Breast epithelium (tissue), 4 donors: ENCODE data around the gene BTRC. TPM values are rescaled to one million over a fixed set of nuclear protein-coding genes. Genes with fewer than 3 reads are reported as not detected.

Source experiments
- DNase-seq, 2 donors: peaks; one replicate each; pipeline ENCODE4 v3.0.0-alpha.2; 2019; ENCODE audit warnings: low spot score in 2 of 2
- H3K27ac ChIP-seq, 2 donors: fragments of 200-600 bp; sonication (generic) in 1 of 2; one replicate each; pipeline ENCODE4 v1.5.1; 2016 to 2019; ENCODE audit warnings: mild to moderate bottlenecking in 1 of 2
- H3K27me3 ChIP-seq, 2 donors: fragments of 200-600 bp; sonication (generic) in 1 of 2; one replicate each; pipeline versions ENCODE4 v1.5.1 to v1.6.0; 2017 to 2019; ENCODE audit warnings: control low read depth in 1 of 2, mild to moderate bottlenecking in 1 of 2
- H3K36me3 ChIP-seq: fragments of 200-600 bp; one replicate; pipeline ENCODE4 v1.5.1; 2019
- H3K4me1 ChIP-seq, 2 donors: fragments of 200-600 bp; sonication (generic); one replicate each; pipeline ENCODE4 v1.5.1; 2016 to 2019; ENCODE audit warnings: control low read depth in 1 of 2
- H3K4me3 ChIP-seq, 3 donors: fragments of 200-600 bp; sonication (generic); 1 replicate in 2 of 3; 2 replicates in 1 of 3; pipeline ENCODE4 v1.5.1; 2016 to 2019; ENCODE audit warnings: mild to moderate bottlenecking in 3 of 3, moderate library complexity in 2 of 3
- H3K9me3 ChIP-seq, 2 donors: fragments of 200-600 bp; sonication (generic) in 1 of 2; one replicate each; pipeline ENCODE4 v1.5.1; 2016 to 2019; ENCODE audit warnings: control low read depth in 1 of 2
- POLR2A ChIP-seq: fragments of 450-650 bp; IDR thresholded peaks from one replicate; pipeline ENCODE4 v1.6.1; 2016; ENCODE audit warnings: antibody characterized with exemption, mild to moderate bottlenecking, moderate library complexity
- POLR2AphosphoS5 ChIP-seq, 3 donors: sonication (generic); formaldehyde crosslinking; IDR thresholded peaks; one replicate each; pipeline ENCODE4 v1.6.1; 2017; ENCODE audit warnings: antibody characterized with exemption in 3 of 3
- intact Hi-C: fragments of 100-400 bp; cut with DNase I; formaldehyde crosslinking; loops from one replicate; pipeline ENCODE4 v1.15.1; 2023; ENCODE audit warnings: low total_unique reads
- total RNA-seq, 3 donors: library from RNA; depleted of rRNA; stranded (reverse); fragments of >200 nt; gene quantifications; one replicate each; pipeline ENCODE4 v1.1.0, GENCODE V29; 2016
- TF ChIP-seq, protein P1 (sequence below), 3 donors: fragments of 450-650 bp; IDR thresholded peaks; one replicate each; pipeline ENCODE4 v1.5.1; 2016 to 2017; ENCODE audit warnings: antibody characterized with exemption in 3 of 3, mild to moderate bottlenecking in 3 of 3, moderate library complexity in 3 of 3

The BTRC gene
- total RNA-seq, 3 donors from 2014 or later: 13.4 to 24.3 (median 15.1) TPM

DNA sequence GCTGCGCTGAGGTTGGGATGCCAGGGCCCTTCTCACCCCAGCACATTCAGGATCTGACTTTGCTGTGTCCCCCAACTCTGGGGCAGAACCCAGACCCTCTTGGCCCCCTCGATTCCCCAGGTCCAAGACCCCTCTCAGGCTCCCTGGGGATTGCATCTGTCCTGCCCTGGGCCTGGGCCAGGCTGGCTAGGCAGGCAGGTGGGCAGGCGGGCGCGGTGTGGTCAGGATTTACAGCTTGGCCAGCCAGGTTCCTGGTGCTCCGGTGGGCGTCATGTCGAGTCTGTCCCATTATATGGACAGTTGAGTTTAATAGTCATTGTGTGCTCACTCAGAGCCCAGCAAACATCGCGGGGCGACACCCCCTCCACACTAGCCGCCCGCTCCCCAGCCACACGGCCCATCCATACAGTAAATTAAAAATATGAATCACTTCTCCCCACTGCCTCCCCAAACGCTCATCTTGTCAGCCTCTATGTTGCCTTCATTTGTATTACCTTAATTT is 210.6 kb downstream of the BTRC start:
- no peak for TF ChIP-seq POLR2AphosphoS5 (IDR thresholded peaks at IDR 0.05)
- no peak for TF ChIP-seq POLR2A
- TF ChIP-seq, protein P1, sequence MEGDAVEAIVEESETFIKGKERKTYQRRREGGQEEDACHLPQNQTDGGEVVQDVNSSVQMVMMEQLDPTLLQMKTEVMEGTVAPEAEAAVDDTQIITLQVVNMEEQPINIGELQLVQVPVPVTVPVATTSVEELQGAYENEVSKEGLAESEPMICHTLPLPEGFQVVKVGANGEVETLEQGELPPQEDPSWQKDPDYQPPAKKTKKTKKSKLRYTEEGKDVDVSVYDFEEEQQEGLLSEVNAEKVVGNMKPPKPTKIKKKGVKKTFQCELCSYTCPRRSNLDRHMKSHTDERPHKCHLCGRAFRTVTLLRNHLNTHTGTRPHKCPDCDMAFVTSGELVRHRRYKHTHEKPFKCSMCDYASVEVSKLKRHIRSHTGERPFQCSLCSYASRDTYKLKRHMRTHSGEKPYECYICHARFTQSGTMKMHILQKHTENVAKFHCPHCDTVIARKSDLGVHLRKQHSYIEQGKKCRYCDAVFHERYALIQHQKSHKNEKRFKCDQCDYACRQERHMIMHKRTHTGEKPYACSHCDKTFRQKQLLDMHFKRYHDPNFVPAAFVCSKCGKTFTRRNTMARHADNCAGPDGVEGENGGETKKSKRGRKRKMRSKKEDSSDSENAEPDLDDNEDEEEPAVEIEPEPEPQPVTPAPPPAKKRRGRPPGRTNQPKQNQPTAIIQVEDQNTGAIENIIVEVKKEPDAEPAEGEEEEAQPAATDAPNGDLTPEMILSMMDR (IDR thresholded peaks at IDR 0.05): no peak
- H3K27ac ChIP-seq: no peak overlapping the region
- peaks cover 0 to 49% of the 10 kb centered on the region in 2 donors for H3K27me3 ChIP-seq
- H3K9me3 ChIP-seq: no peaks in the 10 kb centered on the region
- H3K4me3 ChIP-seq: no peak overlapping the region
- H3K36me3 ChIP-seq: no peaks in the 10 kb centered on the region
- peaks cover 0 to 3% of the 10 kb centered on the region in 2 donors for H3K4me1 ChIP-seq
- intact Hi-C loops: loop anchor here (10.0 kb wide), 1 partner anchor 350 kb away; no protein-coding TSS in a partner anchor
- peak in 1 of 2 donors; percentile 25 for DNase-seq

DNA sequence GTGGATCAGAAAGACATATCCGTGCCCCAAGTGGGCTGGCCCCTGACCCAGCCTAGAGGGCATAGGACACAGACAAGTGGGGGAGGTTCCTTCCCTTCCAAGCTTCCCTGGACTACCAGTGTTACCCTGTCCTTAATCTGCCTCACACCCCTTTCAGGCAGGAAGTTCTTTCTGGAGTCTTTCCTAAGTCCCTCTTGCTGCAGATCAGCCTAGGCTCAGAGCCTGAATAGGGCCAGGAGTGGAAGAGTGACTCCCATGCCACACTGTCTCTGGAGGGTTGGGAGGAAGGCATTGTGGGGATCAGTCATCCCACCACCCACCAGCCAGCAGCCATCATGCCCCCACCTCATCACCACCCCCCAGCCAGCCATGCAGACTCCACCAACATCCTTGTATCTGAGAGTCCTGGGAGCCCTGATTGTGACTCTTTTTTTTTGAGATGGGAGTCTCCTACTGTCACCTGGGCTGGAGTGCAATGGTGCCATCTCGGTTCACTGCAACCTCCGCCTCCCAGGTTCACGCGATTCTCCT is 211.5 kb downstream of the BTRC start:
- H3K36me3 ChIP-seq: no peaks in the 10 kb centered on the region
- peaks cover 2 to 6% of the 10 kb centered on the region in 2 donors for H3K4me1 ChIP-seq
- no peak overlapping the region for H3K4me3 ChIP-seq
- peak in 1 of 2 donors; percentile 36 for DNase-seq
- TF ChIP-seq, protein P1 (IDR thresholded peaks at IDR 0.05): no peak
- TF ChIP-seq POLR2A: no peak
- no peak for TF ChIP-seq POLR2AphosphoS5 (IDR thresholded peaks at IDR 0.05)
- no peak overlapping the region for H3K27ac ChIP-seq
- peaks cover 0 to 53% of the 10 kb centered on the region in 2 donors for H3K27me3 ChIP-seq
- H3K9me3 ChIP-seq: no peaks in the 10 kb centered on the region
- intact Hi-C loops: loop anchor here (10.0 kb wide), 1 partner anchor 351 kb away; no protein-coding TSS in a partner anchor

DNA sequence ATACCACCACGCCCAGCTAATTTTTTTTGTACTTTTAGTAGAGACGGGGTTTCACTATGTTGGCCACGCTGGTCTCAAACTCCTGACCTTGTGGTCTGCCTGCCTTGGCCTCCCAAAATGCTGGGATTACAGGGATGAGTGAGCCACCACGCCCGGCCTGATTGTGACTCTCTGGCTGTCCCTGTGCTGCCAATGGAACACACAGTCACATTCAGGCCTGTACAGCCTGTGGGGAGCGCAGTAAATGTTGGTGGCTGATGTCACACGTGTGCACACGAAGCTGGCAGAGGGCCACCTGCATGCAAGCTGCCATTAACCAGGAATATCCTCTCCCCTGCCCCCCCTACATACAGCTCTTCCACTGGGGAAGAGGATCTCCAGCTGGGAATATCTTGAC is 212.0 kb downstream of the BTRC start:
- Histone ChIP-seq H3K36me3 (no peaks in the 10 kb centered on the region), H3K9me3 (no peaks in the 10 kb centered on the region), H3K4me1 (peaks cover 7 to 10% of the 10 kb centered on the region in 2 donors), H3K4me3 (peak overlapping the region in 1 of 3 donors; percentile 47), H3K27ac (no peak overlapping the region), H3K27me3 (peaks cover 0 to 53% of the 10 kb centered on the region in 2 donors)
- intact Hi-C loops: loop anchor here (2.0 to 10.0 kb wide), 2 partner anchors 73 to 351 kb away; no protein-coding TSS in a partner anchor
- TF ChIP-seq POLR2AphosphoS5 (IDR thresholded peaks at IDR 0.05): no peak
- DNase-seq: peak in 1 of 2 donors; percentile 27

DNA sequence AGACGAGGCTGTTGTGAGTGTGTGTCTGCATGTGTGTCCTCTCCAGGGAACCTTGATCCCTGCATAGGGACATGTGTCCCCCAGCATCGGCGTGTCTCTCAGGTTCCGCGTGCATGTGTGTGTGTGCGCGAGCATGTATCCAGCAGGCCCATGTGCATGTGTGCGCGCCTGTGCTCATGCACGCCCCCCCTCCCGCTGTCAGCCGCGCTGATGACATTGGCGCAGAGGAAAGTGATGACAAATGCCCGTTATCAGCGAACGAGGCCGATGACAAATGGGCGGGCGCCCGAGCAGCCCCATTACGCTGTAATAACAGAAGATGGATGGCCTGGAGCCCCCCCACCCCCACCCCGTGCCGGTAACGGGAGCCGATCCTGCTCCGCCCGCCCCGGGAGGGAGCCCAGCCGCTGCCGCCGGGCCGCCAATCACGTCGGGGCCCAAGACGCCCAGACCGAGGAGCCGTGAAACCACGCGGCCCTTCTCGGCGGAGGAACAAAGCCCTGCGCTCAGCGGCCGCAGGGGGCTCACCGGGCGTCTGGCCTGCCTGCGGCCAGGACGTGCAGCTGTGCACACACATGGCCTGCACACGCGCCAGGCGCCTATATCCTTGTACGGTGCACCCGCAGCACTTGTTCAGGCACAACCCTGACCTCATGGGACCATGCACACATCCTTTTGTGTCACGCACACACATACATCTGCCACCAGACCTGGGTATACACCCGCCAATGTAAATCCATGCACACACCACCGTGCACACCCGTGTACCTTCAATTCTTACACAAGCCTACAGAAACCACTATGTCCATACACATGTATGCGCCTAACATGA is 212.6 kb downstream of the BTRC start:
- peak overlapping the region in 2 of 3 donors; percentile 5 to 47 for H3K4me3 ChIP-seq
- H3K9me3 ChIP-seq: no peaks in the 10 kb centered on the region
- TF ChIP-seq, protein P1 (IDR thresholded peaks at IDR 0.05): no peak
- TF ChIP-seq POLR2AphosphoS5 (IDR thresholded peaks at IDR 0.05) (no peak), POLR2A (no peak)
- intact Hi-C loops: loop anchor here (2.0 to 10.0 kb wide), 2 partner anchors 74 to 352 kb away; no protein-coding TSS in a partner anchor
- H3K27me3 ChIP-seq: peaks cover 0 to 53% of the 10 kb centered on the region in 2 donors
- no peaks in the 10 kb centered on the region for H3K36me3 ChIP-seq
- H3K27ac ChIP-seq: no peak overlapping the region
- DNase-seq: peak in 1 of 2 donors; percentile 45
- peaks cover 7 to 11% of the 10 kb centered on the region in 2 donors for H3K4me1 ChIP-seq

DNA sequence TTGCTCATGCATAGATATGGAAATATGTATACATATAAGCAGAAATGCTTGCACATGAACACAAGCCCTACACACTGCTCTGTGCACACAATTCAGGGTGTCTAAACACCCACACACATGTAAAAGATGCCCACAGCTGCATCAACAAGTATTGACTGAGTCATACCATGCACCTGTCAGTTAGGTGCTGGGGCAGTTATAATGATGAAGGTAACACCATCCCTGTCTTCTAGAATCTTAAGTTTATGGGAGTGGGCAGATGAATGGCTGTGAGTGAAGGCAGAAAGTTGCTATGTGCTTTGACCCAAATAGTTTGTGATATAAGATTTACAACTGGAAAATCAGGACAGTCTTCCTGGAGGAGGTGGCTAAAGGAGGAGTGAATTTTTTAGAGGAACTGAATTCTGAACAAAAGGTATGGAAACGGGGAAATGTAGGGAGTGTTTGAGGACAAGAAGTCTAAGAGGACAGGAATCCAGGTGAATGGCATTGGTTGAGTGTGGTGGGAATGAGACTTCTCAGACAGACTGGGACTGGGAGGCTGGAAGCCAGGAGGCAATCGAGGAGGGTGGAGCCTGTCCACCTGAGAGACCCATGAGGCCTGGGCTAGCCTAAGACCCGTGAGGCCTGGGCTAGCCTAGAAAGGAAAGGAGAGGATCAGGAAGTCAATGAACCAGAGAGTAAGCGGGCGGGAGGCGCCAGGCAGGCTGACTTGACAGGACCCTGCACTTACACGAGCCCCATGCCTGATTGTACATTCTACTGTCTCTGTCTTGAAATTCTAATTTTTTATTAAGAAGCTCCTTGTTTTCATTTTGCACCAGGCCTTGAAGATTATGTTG is 213.4 kb downstream of the BTRC start:
- TF ChIP-seq POLR2A: no peak
- no peak for TF ChIP-seq POLR2AphosphoS5 (IDR thresholded peaks at IDR 0.05)
- TF ChIP-seq, protein P1 (IDR thresholded peaks at IDR 0.05): no peak
- intact Hi-C loops: loop anchor here (2.0 to 10.0 kb wide), 2 partner anchors 75 to 353 kb away; no protein-coding TSS in a partner anchor
- Histone ChIP-seq H3K27me3 (peaks cover 0 to 53% of the 10 kb centered on the region in 2 donors), H3K9me3 (peaks cover under 1 to 3% of the 10 kb centered on the region in 2 donors), H3K4me3 (no peak overlapping the region), H3K27ac (no peak overlapping the region), H3K36me3 (no peaks in the 10 kb centered on the region), H3K4me1 (peaks cover 7 to 11% of the 10 kb centered on the region in 2 donors)
- no peak for DNase-seq
